ENCODE results near the gene PROKR1. TPM values are rescaled to one million over a fixed set of nuclear protein-coding genes. Genes with fewer than 3 reads are reported as not detected.
"Not testable (repeated sequence)": the region's sequence is repeated elsewhere in the genome, so short reads cannot be mapped to it uniquely, and the experiment has no call there.

The PROKR1 gene
- total and polyA plus RNA-seq, 10 donors, result 0.02 to 0.09 (median 0.03) TPM; not detected in 7

- Histone ChIP-seq H3K27ac (no peak overlapping the region), H3K27me3 (replicated peaks in 1 of 7) (no peaks in the 10 kb centered on the region), H3K36me3 (no peaks in the 10 kb centered on the region), H3K4me3 (no peak overlapping the region), H3K9me3 (peaks cover 0 to 31% (median 16%) of the 10 kb centered on the region in 8 donors), H3K4me1 (no peaks in the 10 kb centered on the region)
- intact Hi-C loops (cut with DNase I; ENCODE audit: low total_unique reads), result no loop called here
- WGBS, 5 donors, result 87 to 96% (median 93%) methylated on average over 3 to 4 of the region's 4 CpGs
- no peak for TF ChIP-seq POLR2AphosphoS5 (IDR thresholded peaks at IDR 0.05)
- no peak for TF ChIP-seq CTCF (IDR thresholded peaks at IDR 0.05 in 8 of 11, conservative IDR thresholded peaks at IDR 0.05 in 3 of 11)
- TF ChIP-seq POLR2A (IDR thresholded peaks at IDR 0.05), result no peak
- DNase-seq, result no peak
Measured at GRCh38 chr2:68671961-68672360, 28.6 kb downstream of the PROKR1 start.

GRCh38 chr2:68673631-68674030, 30.3 kb downstream of the PROKR1 start:
- no peaks in the 10 kb centered on the region for H3K36me3 ChIP-seq
- H3K4me3 ChIP-seq, result no peak overlapping the region
- H3K9me3 ChIP-seq, result peaks cover 0 to 24% (median 13%) of the 10 kb centered on the region in 8 donors
- TF ChIP-seq CTCF (IDR thresholded peaks at IDR 0.05 in 8 of 11, conservative IDR thresholded peaks at IDR 0.05 in 3 of 11), result no peak
- TF ChIP-seq POLR2A (IDR thresholded peaks at IDR 0.05), result no peak
- no peak for TF ChIP-seq POLR2AphosphoS5 (IDR thresholded peaks at IDR 0.05)
- 59 to 79% (median 61%) methylated on average over 3 of the region's 3 CpGs for WGBS, 5 donors
- no peaks in the 10 kb centered on the region for H3K4me1 ChIP-seq
- no peaks in the 10 kb centered on the region for H3K27me3 ChIP-seq (replicated peaks in 1 of 7)
- intact Hi-C loops (cut with DNase I; ENCODE audit: low total_unique reads), result no loop called here
- DNase-seq, result no peak
- no peak overlapping the region for H3K27ac ChIP-seq

- intact Hi-C loops (cut with DNase I; ENCODE audit: low total_unique reads), result no loop called here
- Histone ChIP-seq H3K36me3 (no peaks in the 10 kb centered on the region), H3K27me3 (replicated peaks in 1 of 7) (no peaks in the 10 kb centered on the region), H3K4me1 (no peaks in the 10 kb centered on the region), H3K4me3 (no peak overlapping the region), H3K9me3 (peaks cover 0 to 24% (median 13%) of the 10 kb centered on the region in 8 donors), H3K27ac (no peak overlapping the region)
- no peak for TF ChIP-seq POLR2AphosphoS5 (IDR thresholded peaks at IDR 0.05)
- no peak for TF ChIP-seq POLR2A (IDR thresholded peaks at IDR 0.05)
- TF ChIP-seq CTCF (IDR thresholded peaks at IDR 0.05 in 8 of 11, conservative IDR thresholded peaks at IDR 0.05 in 3 of 11), result no peak
- no peak for DNase-seq
Measured at GRCh38 chr2:68675470-68675869, 32.1 kb downstream of the PROKR1 start.

GRCh38 chr2:68677837-68678236, 34.5 kb downstream of the PROKR1 start:
- WGBS, 5 donors, result 88 to 100% (median 90%) methylated on average over 1 to 3 of the region's 3 CpGs
- H3K27me3 ChIP-seq (replicated peaks in 1 of 7); H3K4me3 ChIP-seq; H3K4me1 ChIP-seq; H3K36me3 ChIP-seq; H3K27ac ChIP-seq; intact Hi-C loops (cut with DNase I; ENCODE audit: low total_unique reads); DNase-seq: not testable (repeated sequence)
- H3K9me3 ChIP-seq, result peaks cover 0 to 24% (median 12%) of the 10 kb centered on the region in 8 donors

Measured in spleen (tissue), 11 donors.